Measurements from ENCODE around the gene KIF1B. TPM values are rescaled to one million over a fixed set of nuclear protein-coding genes. Genes with fewer than 3 reads are reported as not detected.

Gene KIF1B
- total RNA-seq, 1 experiment from 2014 or later: 28.1 TPM

DNA sequence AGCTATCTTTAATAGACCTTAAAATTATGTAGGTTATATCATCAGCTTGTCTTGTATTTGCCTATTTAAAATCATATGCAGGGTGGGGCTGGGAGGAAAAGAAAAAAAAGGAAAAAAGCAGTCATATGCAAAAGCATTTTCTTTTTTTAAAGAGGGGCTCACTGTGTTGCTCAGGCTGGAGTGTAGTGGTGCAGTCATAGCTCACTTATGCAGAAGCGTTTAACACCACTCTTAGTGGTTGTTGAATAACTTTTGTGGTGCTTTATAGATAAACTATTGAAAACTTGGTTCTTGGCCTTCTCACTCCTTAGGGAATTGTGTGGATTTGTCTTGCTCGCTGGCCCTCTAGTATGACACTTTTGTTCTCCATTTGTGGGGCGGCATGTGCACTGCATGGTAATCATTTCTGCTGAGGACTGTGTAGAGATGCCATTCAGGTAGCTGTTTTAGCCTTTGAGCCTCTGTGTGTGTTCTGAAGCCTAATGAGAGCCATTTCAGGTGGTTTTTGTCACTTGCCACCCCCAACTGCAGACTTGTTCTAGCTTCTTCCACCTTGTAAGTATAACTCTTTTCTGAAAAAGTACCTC is 77.8 kb downstream of the KIF1B start:
- ChIA-PET CTCF (no interaction called here), POLR2A (no interaction called here), RAD21 (ENCODE audit: low non-redundant PET in 1 of 2, low total read pairs in 2 of 2, uncharacterized antibody in 2 of 2, unreplicated experiment in 2 of 2) (no interaction called here)
- H3K4me1 ChIP-seq (ENCODE audit: control insufficient read depth in 1 of 2, insufficient read depth in 2 of 2, low read length in 2 of 2): no peaks in the 10 kb centered on the region
- no peak overlapping the region for H3K9ac ChIP-seq (ENCODE audit: low read length)
- no TSS peak for BruUV-seq (replicated peaks)
- H2AFZ ChIP-seq (ENCODE audit: low read depth, low read length, poor library complexity, severe bottlenecking): no peak overlapping the region
- no peaks in the 10 kb centered on the region for H3K79me2 ChIP-seq (ENCODE audit: insufficient read depth, low read length)
- TF ChIP-seq SP1 (IDR thresholded peaks at IDR 0.05; ENCODE audit: low read depth) (no peak), EZH2phosphoT487 (IDR thresholded peaks at IDR 0.05; ENCODE audit: borderline replicate concordance) (no peak), EZH2 (IDR thresholded peaks at IDR 0.05) (no peak), CBX3 (IDR thresholded peaks at IDR 0.05; ENCODE audit: low read depth) (no peak), EGR1 (IDR thresholded peaks at IDR 0.05; ENCODE audit: low read depth) (no peak), POLR2AphosphoS5 (IDR thresholded peaks at IDR 0.05; ENCODE audit: low read depth, low read length) (no peak), ELF1 (IDR thresholded peaks at IDR 0.05; ENCODE audit: borderline replicate concordance, low read depth) (no peak), ZFX (IDR thresholded peaks at IDR 0.05) (no peak), FOSL1 (IDR thresholded peaks at IDR 0.05; ENCODE audit: low read depth) (no peak), SIN3A (IDR thresholded peaks at IDR 0.05; ENCODE audit: low read depth) (no peak), TCF7L2 (IDR thresholded peaks at IDR 0.05; ENCODE audit: borderline replicate concordance, extremely low read depth, insufficient read depth, insufficient read length) (no peak), ZNF274 (IDR thresholded peaks at IDR 0.05; ENCODE audit: low read depth, low read length) (no peak), RAD21 (IDR thresholded peaks at IDR 0.05; ENCODE audit: low read depth) (no peak)
- TF ChIP-seq, protein P1, sequence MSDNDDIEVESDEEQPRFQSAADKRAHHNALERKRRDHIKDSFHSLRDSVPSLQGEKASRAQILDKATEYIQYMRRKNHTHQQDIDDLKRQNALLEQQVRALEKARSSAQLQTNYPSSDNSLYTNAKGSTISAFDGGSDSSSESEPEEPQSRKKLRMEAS (IDR thresholded peaks at IDR 0.05): no peak
- TF ChIP-seq, protein P2, sequence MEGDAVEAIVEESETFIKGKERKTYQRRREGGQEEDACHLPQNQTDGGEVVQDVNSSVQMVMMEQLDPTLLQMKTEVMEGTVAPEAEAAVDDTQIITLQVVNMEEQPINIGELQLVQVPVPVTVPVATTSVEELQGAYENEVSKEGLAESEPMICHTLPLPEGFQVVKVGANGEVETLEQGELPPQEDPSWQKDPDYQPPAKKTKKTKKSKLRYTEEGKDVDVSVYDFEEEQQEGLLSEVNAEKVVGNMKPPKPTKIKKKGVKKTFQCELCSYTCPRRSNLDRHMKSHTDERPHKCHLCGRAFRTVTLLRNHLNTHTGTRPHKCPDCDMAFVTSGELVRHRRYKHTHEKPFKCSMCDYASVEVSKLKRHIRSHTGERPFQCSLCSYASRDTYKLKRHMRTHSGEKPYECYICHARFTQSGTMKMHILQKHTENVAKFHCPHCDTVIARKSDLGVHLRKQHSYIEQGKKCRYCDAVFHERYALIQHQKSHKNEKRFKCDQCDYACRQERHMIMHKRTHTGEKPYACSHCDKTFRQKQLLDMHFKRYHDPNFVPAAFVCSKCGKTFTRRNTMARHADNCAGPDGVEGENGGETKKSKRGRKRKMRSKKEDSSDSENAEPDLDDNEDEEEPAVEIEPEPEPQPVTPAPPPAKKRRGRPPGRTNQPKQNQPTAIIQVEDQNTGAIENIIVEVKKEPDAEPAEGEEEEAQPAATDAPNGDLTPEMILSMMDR (IDR thresholded peaks at IDR 0.05 in 2 of 3, conservative IDR thresholded peaks at IDR 0.05 in 1 of 3; ENCODE audit: borderline replicate concordance in 1 of 3, insufficient read depth in 1 of 3, low read depth in 2 of 3, low read length in 2 of 3): no peak
- H3K4me3 ChIP-seq (replicated peaks in 1 of 2; ENCODE audit: low read depth in 1 of 2, low read length in 2 of 2): no peak overlapping the region
- no peak for ATAC-seq
- peaks cover 0 to 7% of the 10 kb centered on the region in 2 experiments; a peak in 2 of 4 replicates for H3K36me3 ChIP-seq (ENCODE audit: control insufficient read depth in 1 of 2, insufficient read depth in 2 of 2, low read length in 2 of 2)
- DNase-seq (ENCODE audit: low read depth, low spot score): no peak
- no peaks in the 10 kb centered on the region for H3K27me3 ChIP-seq (ENCODE audit: insufficient read depth, low read length)
- H3K27ac ChIP-seq (ENCODE audit: low read depth, low read length): no peak overlapping the region
- no peaks in the 10 kb centered on the region; the same call in 1 of the 2 replicates for H4K20me1 ChIP-seq (ENCODE audit: insufficient read depth)
- H3K9me2 ChIP-seq (ENCODE audit: insufficient read depth): no peaks in the 10 kb centered on the region
- no peaks in the 10 kb centered on the region for H3K9me3 ChIP-seq (ENCODE audit: control insufficient read depth in 1 of 2, insufficient read depth in 1 of 2, low read depth in 1 of 2, low read length in 2 of 2)
- intact Hi-C loops (cut with micrococcal nuclease): no loop called here
- H3K4me2 ChIP-seq (ENCODE audit: low read length): no peak overlapping the region

All from HCT116 (cell line).